Fibroblast of pulmonary artery (primary cell): ENCODE results near the gene TEX35.
A peak's percentile ranks its signal among the peaks of the same experiment; 100 is the strongest.

Experiments used
- DNase-seq: peaks from one replicate; pipeline ENCODE4 v3.0.0-alpha.2; 2010; ENCODE audit warnings: low read depth
- H3K4me3 ChIP-seq: replicated peaks from 2 replicates; pipeline ENCODE4 v1.5.1; 2011; ENCODE audit warnings: low read depth, mild to moderate bottlenecking, control low read depth, low read length, moderate library complexity
- CTCF ChIP-seq: IDR thresholded peaks from 2 replicates; pipeline ENCODE4 v1.5.1; 2011; ENCODE audit warnings: mild to moderate bottlenecking, control low read depth, low read length, inconsistent platforms; ENCODE audit errors: missing control alignments

TEX35 gene

GRCh38 chr1:178540204-178540603, 27.3 kb downstream of the TEX35 start:
- no peak for DNase-seq
- H3K4me3 ChIP-seq: no peak overlapping the region
- TF ChIP-seq CTCF: no peak

GRCh38 chr1:178540646-178541045, 27.7 kb downstream of the TEX35 start:
- peak; percentile 62 for DNase-seq
- no peak overlapping the region for H3K4me3 ChIP-seq
- TF ChIP-seq CTCF: no peak

GRCh38 chr1:178541379-178541778, 28.5 kb downstream of the TEX35 start:
- H3K4me3 ChIP-seq: no peak overlapping the region
- DNase-seq: no peak

GRCh38 chr1:178541829-178542553, 29.1 kb downstream of the TEX35 start:
- peak overlapping the region; percentile 78 for H3K4me3 ChIP-seq
- TF ChIP-seq CTCF: no peak
- peak; percentile 9 for DNase-seq

More at GRCh38 chr1:178541379-178541778, 28.5 kb downstream of the TEX35 start:
- no peak for TF ChIP-seq CTCF

GRCh38 chr1:178542554-178543289, 29.8 kb downstream of the TEX35 start:
- peak; percentile 70 for TF ChIP-seq CTCF
- H3K4me3 ChIP-seq: peak overlapping the region; percentile 78
- peak; percentile 87 for DNase-seq

- DNase-seq: no peak
- no peak for TF ChIP-seq CTCF
- H3K4me3 ChIP-seq: peak overlapping the region; percentile 78
Measured at GRCh38 chr1:178543290-178543607, 30.3 kb downstream of the TEX35 start.

- no peak for DNase-seq
Measured at GRCh38 chr1:178544531-178544930, 31.6 kb downstream of the TEX35 start.

More at GRCh38 chr1:178544531-178544930, 31.6 kb downstream of the TEX35 start:
- H3K4me3 ChIP-seq: no peak overlapping the region
- no peak for TF ChIP-seq CTCF
